Stomach (tissue), 9 donors: ENCODE measurements around the gene TMEM240. TPM values are rescaled to one million over a fixed set of nuclear protein-coding genes. Genes with fewer than 3 reads are reported as not detected.

ENCODE experiments used
- DNase-seq, 2 donors: peaks; one replicate each; pipeline versions ENCODE4 v3.0.0 to v3.0.0-alpha.2; 2013 to 2019
- H3K27ac ChIP-seq, 5 donors: fragments of 200-600 bp in 4 of 5; sonication (generic) in 4 of 5; one replicate each; pipeline ENCODE4 v1.5.1; 2013 to 2019; ENCODE audit warnings: mild to moderate bottlenecking in 1 of 5, moderate library complexity in 1 of 5
- H3K27me3 ChIP-seq, 3 donors: fragments of 200-600 bp; sonication (generic); one replicate each; pipeline ENCODE4 v1.5.1; 2017 to 2019; ENCODE audit warnings: mixed run types in 1 of 3
- H3K36me3 ChIP-seq, 4 donors: fragments of 200-600 bp; sonication (generic); 1 replicate in 3 of 4; 2 replicates in 1 of 4; pipeline ENCODE4 v1.5.1; 2016 to 2019
- H3K4me1 ChIP-seq, 4 donors: fragments of 200-600 bp; sonication (generic); one replicate each; pipeline ENCODE4 v1.5.1; 2016 to 2019
- H3K4me3 ChIP-seq, 4 donors: fragments of 200-600 bp; sonication (generic) in 3 of 4; one replicate each; pipeline ENCODE4 v1.5.1; 2016 to 2019; ENCODE audit warnings: mild to moderate bottlenecking in 1 of 4
- H3K9me3 ChIP-seq, 4 donors: fragments of 200-600 bp; sonication (generic); one replicate each; pipeline ENCODE4 v1.5.1; 2016 to 2019
- EP300 ChIP-seq: sonication (generic); formaldehyde crosslinking; IDR thresholded peaks from one replicate; pipeline ENCODE4 v1.6.1; 2017; ENCODE audit warnings: antibody characterized with exemption
- POLR2A ChIP-seq, 4 donors: fragments of 450-650 bp; IDR thresholded peaks; one replicate each; pipeline ENCODE4 v1.6.1; 2016; ENCODE audit warnings: antibody characterized with exemption in 4 of 4, control low read depth in 2 of 4, mild to moderate bottlenecking in 1 of 4, moderate library complexity in 1 of 4
- POLR2AphosphoS5 ChIP-seq, 3 donors: sonication (generic); formaldehyde crosslinking; IDR thresholded peaks; one replicate each; pipeline ENCODE4 v1.6.1; 2016; ENCODE audit warnings: antibody characterized with exemption in 3 of 3
- WGBS, 5 donors: extraction: QIAGEN DNeasy Blood & Tissue Kit in 3 of 5; methylation state at CpG; one replicate each; pipeline versions ENCODE4 v1.1.5 to v1.1.7; 2013 to 2018; 5-methylcytosine and 5-hydroxymethylcytosine counted together
- intact Hi-C: fragments of 100-400 bp; cut with DNase I; formaldehyde crosslinking; loops from one replicate; pipeline ENCODE4 v1.15.1; 2023; ENCODE audit warnings: low total_unique reads
- polyA plus RNA-seq, 3 donors: library from polyadenylated mRNA; stranded (reverse); fragments of 200-250 nt; gene quantifications; one replicate each; pipeline ENCODE4 v1.2.3, GENCODE V29; 2013
- total RNA-seq, 5 donors: library from RNA; depleted of rRNA; stranded (reverse); fragments of >200 nt; gene quantifications; one replicate each; pipeline versions ENCODE4 v1.1.0 to v1.2.3, GENCODE V29; 2014 to 2016
- TF ChIP-seq, protein P1 (sequence below), 7 experiments: fragments of 450-650 bp in 4 of 7; fragments of 200-600 bp in 3 of 7; sonication (generic) in 3 of 7; IDR thresholded peaks; one replicate each; pipeline ENCODE4 v1.5.1; 2016 to 2019; ENCODE audit warnings: antibody characterized with exemption in 7 of 7, control low read depth in 2 of 7, mild to moderate bottlenecking in 1 of 7
- donor health status: healthy with polysubstance abuse.
- donor health status: Bipolar disorder and iron deficiency.
- donor health status: healthy.

The TMEM240 gene
- total and polyA plus RNA-seq, 8 donors, result 1.8 to 10.3 (median 3.5) TPM; not detected in 3

DNA sequence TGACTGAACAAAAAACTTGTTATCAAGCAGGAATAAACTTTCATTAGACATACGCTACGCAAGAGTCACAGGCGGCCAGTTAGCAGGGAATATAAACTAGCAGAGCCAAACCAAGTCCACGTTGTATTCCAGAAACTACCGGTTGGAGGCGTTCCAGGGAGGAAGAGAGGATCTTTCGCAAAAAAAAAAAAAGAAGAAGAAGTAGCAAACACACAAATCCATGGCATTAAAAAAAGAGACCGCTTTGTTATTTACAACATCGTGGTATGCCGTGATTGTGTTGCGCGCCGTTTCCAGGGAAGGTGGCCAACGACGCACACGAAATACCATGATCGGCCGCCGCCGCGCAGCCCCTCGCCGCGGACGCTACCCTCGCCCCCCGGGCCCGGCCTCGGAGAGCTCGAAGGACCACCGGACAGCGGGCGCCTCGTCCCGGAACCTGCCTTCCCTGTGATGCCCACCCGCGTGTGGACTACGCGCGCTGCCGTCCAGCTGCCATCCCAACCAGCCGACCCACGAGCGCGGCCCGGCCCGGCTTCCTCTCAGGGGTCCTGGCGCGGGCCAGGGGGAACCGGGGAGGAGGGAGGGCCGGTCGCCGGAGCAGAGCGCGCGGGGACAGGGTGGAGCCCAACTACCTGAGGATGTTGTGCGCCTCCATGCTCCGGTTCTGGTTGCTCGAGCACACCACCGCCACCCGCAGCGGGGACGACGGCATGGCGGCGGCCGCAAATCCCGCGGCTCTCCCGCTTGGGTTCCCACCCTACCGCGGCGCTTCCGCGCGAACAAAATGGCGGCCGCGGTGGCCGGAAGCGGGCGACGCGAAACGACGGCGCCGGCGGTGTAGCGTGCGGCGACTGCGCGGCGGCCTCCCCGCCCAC lies 33.7 kb upstream of the TMEM240 start:
- peak overlapping the region; percentile 98 to 100 (median 99) for H3K27ac ChIP-seq
- H3K4me1 ChIP-seq, result peaks cover 19 to 58% (median 50%) of the 10 kb centered on the region in 4 donors
- peak overlapping the region; percentile 95 to 100 (median 98) for H3K4me3 ChIP-seq
- DNase-seq, result peak in 1 of 2 donors; percentile 91
- peaks cover 0 to 38% (median 25%) of the 10 kb centered on the region in 4 donors for H3K36me3 ChIP-seq
- H3K27me3 ChIP-seq, result no peaks in the 10 kb centered on the region
- no peaks in the 10 kb centered on the region for H3K9me3 ChIP-seq
- WGBS, 5 donors, result 0 to 1% (median 1%) methylated on average over 58 to 96 of the region's 96 CpGs
- intact Hi-C loops, result no loop called here
- TF ChIP-seq POLR2AphosphoS5 (IDR thresholded peaks at IDR 0.05), result peak in 1 of 3 donors; percentile 1
- TF ChIP-seq, protein P1, sequence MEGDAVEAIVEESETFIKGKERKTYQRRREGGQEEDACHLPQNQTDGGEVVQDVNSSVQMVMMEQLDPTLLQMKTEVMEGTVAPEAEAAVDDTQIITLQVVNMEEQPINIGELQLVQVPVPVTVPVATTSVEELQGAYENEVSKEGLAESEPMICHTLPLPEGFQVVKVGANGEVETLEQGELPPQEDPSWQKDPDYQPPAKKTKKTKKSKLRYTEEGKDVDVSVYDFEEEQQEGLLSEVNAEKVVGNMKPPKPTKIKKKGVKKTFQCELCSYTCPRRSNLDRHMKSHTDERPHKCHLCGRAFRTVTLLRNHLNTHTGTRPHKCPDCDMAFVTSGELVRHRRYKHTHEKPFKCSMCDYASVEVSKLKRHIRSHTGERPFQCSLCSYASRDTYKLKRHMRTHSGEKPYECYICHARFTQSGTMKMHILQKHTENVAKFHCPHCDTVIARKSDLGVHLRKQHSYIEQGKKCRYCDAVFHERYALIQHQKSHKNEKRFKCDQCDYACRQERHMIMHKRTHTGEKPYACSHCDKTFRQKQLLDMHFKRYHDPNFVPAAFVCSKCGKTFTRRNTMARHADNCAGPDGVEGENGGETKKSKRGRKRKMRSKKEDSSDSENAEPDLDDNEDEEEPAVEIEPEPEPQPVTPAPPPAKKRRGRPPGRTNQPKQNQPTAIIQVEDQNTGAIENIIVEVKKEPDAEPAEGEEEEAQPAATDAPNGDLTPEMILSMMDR (IDR thresholded peaks at IDR 0.05), result no peak

- H3K9me3 ChIP-seq, result no peaks in the 10 kb centered on the region
- WGBS, 5 donors, result 76 to 83% (median 78%) methylated on average over 7 of the region's 7 CpGs
- no peaks in the 10 kb centered on the region for H3K27me3 ChIP-seq
- no peak overlapping the region for H3K27ac ChIP-seq
- no peak overlapping the region for H3K4me3 ChIP-seq
- no peak for DNase-seq
- peaks cover 27 to 78% (median 64%) of the 10 kb centered on the region in 4 donors for H3K4me1 ChIP-seq
- intact Hi-C loops, result no loop called here
- H3K36me3 ChIP-seq, result peaks cover 5 to 69% (median 55%) of the 10 kb centered on the region in 4 donors
- TF ChIP-seq POLR2AphosphoS5 (IDR thresholded peaks at IDR 0.05), result no peak
- TF ChIP-seq, protein P1 (IDR thresholded peaks at IDR 0.05), result no peak
- no peak for TF ChIP-seq EP300
- TF ChIP-seq POLR2A (IDR thresholded peaks at IDR 0.05), result no peak
Observed at GRCh38 chr1:1569341-1569740, 28.9 kb upstream of the TMEM240 start.

GRCh38 chr1:1567891-1568291 lies 27.5 kb upstream of the TMEM240 start:
- peaks cover 18 to 82% (median 69%) of the 10 kb centered on the region in 4 donors for H3K36me3 ChIP-seq
- no peak for DNase-seq
- WGBS, 5 donors, result 67 to 79% (median 74%) methylated on average over 10 of the region's 10 CpGs
- intact Hi-C loops, result no loop called here
- no peaks in the 10 kb centered on the region for H3K9me3 ChIP-seq
- TF ChIP-seq POLR2A (IDR thresholded peaks at IDR 0.05) (no peak), EP300 (no peak), POLR2AphosphoS5 (IDR thresholded peaks at IDR 0.05) (no peak)
- TF ChIP-seq, protein P1 (IDR thresholded peaks at IDR 0.05), result no peak
- no peaks in the 10 kb centered on the region for H3K27me3 ChIP-seq
- no peak overlapping the region for H3K4me3 ChIP-seq
- H3K4me1 ChIP-seq, result peaks cover 19 to 78% (median 57%) of the 10 kb centered on the region in 4 donors
- H3K27ac ChIP-seq, result no peak overlapping the region

- Histone ChIP-seq H3K9me3 (no peaks in the 10 kb centered on the region), H3K4me3 (no peak overlapping the region), H3K27ac (no peak overlapping the region), H3K4me1 (peaks cover 14 to 72% (median 52%) of the 10 kb centered on the region in 4 donors), H3K36me3 (peaks cover 24 to 82% (median 73%) of the 10 kb centered on the region in 4 donors), H3K27me3 (no peaks in the 10 kb centered on the region)
- intact Hi-C loops, result no loop called here
- TF ChIP-seq POLR2AphosphoS5 (IDR thresholded peaks at IDR 0.05) (no peak), EP300 (no peak), POLR2A (IDR thresholded peaks at IDR 0.05) (no peak)
- TF ChIP-seq, protein P1 (IDR thresholded peaks at IDR 0.05), result no peak
- 86 to 89% (median 88%) methylated on average over 30 to 31 of the region's 31 CpGs for WGBS, 5 donors
- no peak for DNase-seq
Observed at GRCh38 chr1:1567152-1567875, 26.9 kb upstream of the TMEM240 start.
